GM12878 (cell line): ENCODE measurements around the gene C4B. TPM values are rescaled to one million over a fixed set of nuclear protein-coding genes. Genes with fewer than 3 reads are reported as not detected.

Experiments used
- BRCA1 ChIP-seq: IDR thresholded peaks from 2 replicates; pipeline ENCODE4 v1.6.1; 2011; ENCODE audit warnings: low read depth, low read length, improper control_type of control experiment
- IRF4 ChIP-seq: IDR thresholded peaks from 2 replicates; pipeline ENCODE4 v1.6.1; 2011; ENCODE audit warnings: low read depth, low read length
- PML ChIP-seq: IDR thresholded peaks from 2 replicates; pipeline ENCODE4 v1.6.1; 2012; ENCODE audit warnings: low read length, inconsistent platforms
- POLR2AphosphoS2 ChIP-seq: IDR thresholded peaks from 2 replicates; pipeline ENCODE4 v1.6.1; 2011; ENCODE audit warnings: low read depth, mild to moderate bottlenecking, low read length, improper control_type of control experiment, moderate library complexity
- POLR2AphosphoS5 ChIP-seq: IDR thresholded peaks from 2 replicates; pipeline ENCODE4 v1.6.1; 2011; ENCODE audit warnings: mild to moderate bottlenecking, low read length, inconsistent platforms
- POU2F2 ChIP-seq: IDR thresholded peaks from 3 replicates; pipeline ENCODE4 v1.6.1; 2011; ENCODE audit warnings: low read depth, mild to moderate bottlenecking, low read length, borderline replicate concordance
- SMARCA5 ChIP-seq: fragments of 450-650 bp; IDR thresholded peaks from 2 replicates; pipeline ENCODE4 v1.6.1; 2017; ENCODE audit warnings: mild to moderate bottlenecking
- polyA plus RNA-seq, 11 experiments: library from polyadenylated mRNA; depleted of rRNA in 4 of 11; unstranded in 6 of 11; stranded (reverse) in 5 of 11; fragments of >200 nt; fragmentation: Nextera tagmentation in 4 of 11; fragmentation: Illumina TruSeq in 1 of 11; extraction: Ambion mirVana in 4 of 11; extraction: Trizol in 1 of 11; gene quantifications; 1 replicate in 1 of 11; 2 replicates in 10 of 11; pipeline versions ENCODE4 v1.2.1 to v1.2.3, GENCODE V29; 2011 to 2016; ENCODE audit warnings: inconsistent platforms in 2 of 11, missing spikeins in 2 of 11, low read depth in 1 of 11
- total RNA-seq, 4 experiments: library from RNA; depleted of rRNA in 3 of 4; stranded (reverse); fragments of >200 nt in 3 of 4; fragmentation: Illumina TruSeq in 1 of 4; extraction: Trizol in 1 of 4; gene quantifications; 2 replicates each; pipeline versions ENCODE4 v1.2.1 to v1.2.3, GENCODE V29; 2013 to 2021
- TF ChIP-seq, protein P1 (sequence below): fragments of 450-650 bp; formaldehyde crosslinking; IDR thresholded peaks from 2 replicates; pipeline ENCODE4 v1.4.0; 2022; ENCODE audit warnings: mild to moderate bottlenecking, moderate library complexity

Gene C4B
- total and polyA plus RNA-seq, 10 of the 15 experiments (the other 5 are each of a cell fraction or from before 2014, with no cell fraction given) = 0.13 to 5.6 (median 1.7) TPM; not detected in 1

DNA sequence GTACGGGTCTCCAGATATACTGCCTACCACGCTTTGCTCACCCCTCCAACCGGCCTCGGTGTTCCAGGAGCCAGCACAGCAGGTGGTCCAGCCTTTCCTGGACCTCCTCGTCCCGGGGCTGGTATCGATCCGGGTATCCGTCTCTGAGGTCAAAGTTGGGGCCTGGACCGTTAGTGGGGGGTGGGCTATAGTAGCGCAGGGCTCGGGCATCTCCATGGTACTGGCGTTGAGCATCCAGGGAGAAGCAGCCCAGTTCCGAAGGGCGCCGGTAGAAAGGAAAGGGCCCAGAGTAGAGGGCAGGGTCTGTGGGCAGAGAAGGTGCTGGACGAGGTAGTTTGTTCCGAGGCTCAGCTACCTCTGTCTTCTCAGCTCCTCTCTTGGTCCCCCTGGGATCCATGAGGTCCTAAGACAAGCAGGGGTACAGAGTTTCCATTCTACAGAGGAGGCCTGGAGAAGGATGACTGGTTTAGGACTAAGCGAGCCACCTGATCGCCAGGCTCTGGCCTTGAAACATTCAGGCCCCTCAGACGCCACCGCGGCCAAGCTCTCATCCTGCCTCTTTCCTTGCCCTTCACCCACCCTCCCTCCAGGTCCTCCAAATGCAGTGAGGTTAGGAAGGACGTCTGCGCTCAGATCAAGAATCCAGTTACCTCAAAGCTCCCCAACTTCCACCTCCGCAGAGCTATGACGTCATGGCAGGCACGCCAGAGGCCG, 43.2 kb upstream of the C4B start (continued):
- TF ChIP-seq, protein P1, sequence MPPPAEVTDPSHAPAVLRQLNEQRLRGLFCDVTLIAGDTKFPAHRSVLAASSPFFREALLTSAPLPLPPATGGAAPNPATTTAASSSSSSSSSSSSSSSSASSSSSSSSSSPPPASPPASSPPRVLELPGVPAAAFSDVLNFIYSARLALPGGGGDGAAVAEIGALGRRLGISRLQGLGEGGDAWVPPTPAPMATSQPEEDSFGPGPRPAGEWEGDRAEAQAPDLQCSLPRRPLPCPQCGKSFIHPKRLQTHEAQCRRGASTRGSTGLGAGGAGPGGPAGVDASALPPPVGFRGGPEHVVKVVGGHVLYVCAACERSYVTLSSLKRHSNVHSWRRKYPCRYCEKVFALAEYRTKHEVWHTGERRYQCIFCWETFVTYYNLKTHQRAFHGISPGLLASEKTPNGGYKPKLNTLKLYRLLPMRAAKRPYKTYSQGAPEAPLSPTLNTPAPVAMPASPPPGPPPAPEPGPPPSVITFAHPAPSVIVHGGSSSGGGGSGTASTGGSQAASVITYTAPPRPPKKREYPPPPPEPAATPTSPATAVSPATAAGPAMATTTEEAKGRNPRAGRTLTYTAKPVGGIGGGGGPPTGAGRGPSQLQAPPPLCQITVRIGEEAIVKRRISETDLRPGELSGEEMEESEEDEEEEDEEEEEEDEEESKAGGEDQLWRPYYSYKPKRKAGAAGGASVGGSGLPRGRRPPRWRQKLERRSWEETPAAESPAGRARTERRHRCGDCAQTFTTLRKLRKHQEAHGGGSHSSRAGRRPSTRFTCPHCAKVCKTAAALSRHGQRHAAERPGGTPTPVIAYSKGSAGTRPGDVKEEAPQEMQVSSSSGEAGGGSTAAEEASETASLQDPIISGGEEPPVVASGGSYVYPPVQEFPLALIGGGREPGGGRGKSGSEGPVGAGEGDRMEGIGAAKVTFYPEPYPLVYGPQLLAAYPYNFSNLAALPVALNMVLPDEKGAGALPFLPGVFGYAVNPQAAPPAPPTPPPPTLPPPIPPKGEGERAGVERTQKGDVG (CRISPR knock-in tag) = peak; percentile 78; the same call in 1 of the 2 replicates
- TF ChIP-seq BRCA1 = peak; percentile 58
- TF ChIP-seq POLR2AphosphoS2 = 0 out of 2 replicates have a peak, but pooled peaks have one; percentile 32
- TF ChIP-seq POU2F2 = peak; percentile 54; the same call in 1 of the 3 replicates
- TF ChIP-seq SMARCA5 = peak; percentile 72; the same call in 1 of the 2 replicates
- peak; percentile 67 for TF ChIP-seq POLR2AphosphoS5
- TF ChIP-seq PML = 0 out of 2 replicates have a peak, but pooled peaks have one; percentile 74
- TF ChIP-seq IRF4 = peak; percentile 80; the same call in 1 of the 2 replicates
